WERI-Rb-1 (cell line): ENCODE results near the gene ADAM15.

ENCODE experiments used
- DNase-seq: peaks from one replicate; pipeline ENCODE4 v3.0.0-alpha.2; 2020
- H3K27ac ChIP-seq: fragments of 250-450 bp; sonication (Bioruptor Pico); 2 replicates; pipeline ENCODE4 v1.5.1; 2020; ENCODE audit warnings: mild to moderate bottlenecking, moderate library complexity
- H3K27me3 ChIP-seq: fragments of 250-450 bp; sonication (Bioruptor Pico); 2 replicates; pipeline ENCODE4 v1.5.1; 2021; ENCODE audit warnings: mild to moderate bottlenecking, low read depth, moderate library complexity; ENCODE audit not compliant: insufficient read depth, severe bottlenecking
- H3K36me3 ChIP-seq: fragments of 250-450 bp; sonication (Bioruptor Pico); 2 replicates; pipeline ENCODE4 v1.5.1; 2020; ENCODE audit warnings: mild to moderate bottlenecking, moderate library complexity
- H3K4me3 ChIP-seq: 2 replicates; pipeline ENCODE4 v1.5.1; 2011; ENCODE audit warnings: low read depth, mild to moderate bottlenecking, control low read depth, low read length
- H3K9me3 ChIP-seq: fragments of 250-450 bp; sonication (Bioruptor Pico); 2 replicates; pipeline ENCODE4 v1.5.1; 2021; ENCODE audit warnings: mild to moderate bottlenecking, moderate library complexity; ENCODE audit not compliant: severe bottlenecking
- CTCF ChIP-seq: IDR thresholded peaks from 2 replicates; pipeline ENCODE4 v1.5.1; 2011; ENCODE audit warnings: low read depth, mild to moderate bottlenecking, control low read depth, inconsistent platforms, low read length

The ADAM15 gene

GRCh38 chr1:155077346-155077745 is 26.2 kb downstream of the ADAM15 start:
- TF ChIP-seq CTCF, result no peak
- H3K4me3 ChIP-seq, result no peak overlapping the region
- H3K27me3 ChIP-seq, result peaks cover 29% of the 10 kb centered on the region
- H3K9me3 ChIP-seq, result no peaks in the 10 kb centered on the region
- H3K36me3 ChIP-seq, result no peaks in the 10 kb centered on the region
- DNase-seq, result no peak
- no peak overlapping the region for H3K27ac ChIP-seq

GRCh38 chr1:155077758-155078445 is 26.8 kb downstream of the ADAM15 start:
- Histone ChIP-seq H3K27me3 (peaks cover 32% of the 10 kb centered on the region), H3K4me3 (peak overlapping the region; percentile 46), H3K27ac (peak overlapping the region; percentile 15), H3K36me3 (no peaks in the 10 kb centered on the region), H3K9me3 (no peaks in the 10 kb centered on the region)
- peak; percentile 57 for DNase-seq
- no peak for TF ChIP-seq CTCF

- H3K27me3 ChIP-seq, result peaks cover 36% of the 10 kb centered on the region
- H3K4me3 ChIP-seq, result peak within 1 kb of the TSS; percentile 67
- peak within 1 kb of the TSS; percentile 15 for H3K27ac ChIP-seq
- DNase-seq, result peak; percentile 96
- H3K36me3 ChIP-seq, result no peaks in the 10 kb centered on the region
- no peaks in the 10 kb centered on the region for H3K9me3 ChIP-seq
- TF ChIP-seq CTCF, result no peak
These were observed 27.5 kb downstream of the ADAM15 start, which contains the start of gene EFNA3 for GRCh38 chr1:155078469-155079209. EFNA3 (plus strand) TSS chr1:155078837; CDS start chr1:155078942, 105 bp downstream.

GRCh38 chr1:155079210-155079486 is 28.0 kb downstream of the ADAM15 start:
- TF ChIP-seq CTCF, result no peak
- H3K36me3 ChIP-seq, result no peaks in the 10 kb centered on the region
- no peaks in the 10 kb centered on the region for H3K9me3 ChIP-seq
- H3K27me3 ChIP-seq, result peaks cover 36% of the 10 kb centered on the region
- no peak for DNase-seq
- H3K4me3 ChIP-seq, result peak overlapping the region; percentile 67
- H3K27ac ChIP-seq, result no peak overlapping the region

GRCh38 chr1:155079487-155080311 is 28.6 kb downstream of the ADAM15 start:
- peak overlapping the region; percentile 67 for H3K4me3 ChIP-seq
- no peak; the same call in 1 of the 2 replicates for TF ChIP-seq CTCF
- DNase-seq, result peak; percentile 73
- no peaks in the 10 kb centered on the region for H3K9me3 ChIP-seq
- H3K36me3 ChIP-seq, result no peaks in the 10 kb centered on the region
- peaks cover 36% of the 10 kb centered on the region for H3K27me3 ChIP-seq
- no peak overlapping the region for H3K27ac ChIP-seq
